HFFc6 (cell line): ENCODE results near the gene MTRF1. TPM values are rescaled to one million over a fixed set of nuclear protein-coding genes. Genes with fewer than 3 reads are reported as not detected.

ENCODE experiments used
- DNase-seq: peaks from one replicate; pipeline ENCODE4 v3.0.0-alpha.2; 2018
- H3K27ac Mint-ChIP-seq: 2 replicates; pipeline ENCODE4 v1.8.0; 2020; ENCODE audit warnings: mild to moderate bottlenecking, mixed read lengths
- H3K27me3 Mint-ChIP-seq: 2 replicates; pipeline ENCODE4 v1.8.0; 2021; ENCODE audit warnings: mild to moderate bottlenecking, moderate library complexity, mixed read lengths; ENCODE audit not compliant: insufficient read depth
- H3K36me3 Mint-ChIP-seq: 2 replicates; pipeline ENCODE4 v1.8.0; 2021; ENCODE audit warnings: low read depth, mixed read lengths
- H3K4me1 Mint-ChIP-seq: 2 replicates; pipeline ENCODE4 v1.8.0; 2020; ENCODE audit warnings: low read depth, mixed read lengths
- H3K4me3 Mint-ChIP-seq: 2 replicates; pipeline ENCODE4 v1.8.0; 2020; ENCODE audit warnings: mild to moderate bottlenecking, moderate library complexity, mixed read lengths
- H3K9me3 Mint-ChIP-seq: 2 replicates; pipeline ENCODE4 v1.8.0; 2020; ENCODE audit warnings: mild to moderate bottlenecking, mixed read lengths
- CTCF ChIP-seq: fragments of 200-600 bp; sonication (generic); IDR thresholded peaks from 2 replicates; pipeline ENCODE4 v1.5.0; 2021; ENCODE audit warnings: antibody characterized with exemption, mild to moderate bottlenecking
- total RNA-seq, 6 experiments: library from RNA; stranded (reverse); fragmentation: NEBNext Ultra II Directional; extraction: Animal tissue kit (Norgen Biotek cat#: 25700); gene quantifications; 2 replicates in 1 of 6; 3 replicates in 5 of 6; pipeline ENCODE4 v1.2.3, GENCODE V29; 2021

Gene MTRF1
- total RNA-seq, 6 experiments from 2014 or later = 6.7 to 10.9 (median 9.3) TPM

GRCh38 chr13:41196011-41196410, 67.4 kb downstream of the MTRF1 start:
- H3K9me3 Mint-ChIP-seq = peaks cover 4% of the 10 kb centered on the region
- H3K4me1 Mint-ChIP-seq = peaks cover 32% of the 10 kb centered on the region
- DNase-seq = no peak
- TF ChIP-seq CTCF = no peak
- H3K4me3 Mint-ChIP-seq = peak overlapping the region; percentile 68
- peaks cover 17% of the 10 kb centered on the region for H3K36me3 Mint-ChIP-seq
- no peaks in the 10 kb centered on the region; the same call in 1 of the 2 replicates for H3K27me3 Mint-ChIP-seq
- H3K27ac Mint-ChIP-seq = peak overlapping the region; percentile 30; the same call in 1 of the 2 replicates

- H3K4me3 Mint-ChIP-seq = peak within 1 kb of the TSS; percentile 90
- H3K9me3 Mint-ChIP-seq = peaks cover 4% of the 10 kb centered on the region
- H3K4me1 Mint-ChIP-seq = peaks cover 51% of the 10 kb centered on the region
- peaks cover 33% of the 10 kb centered on the region for H3K36me3 Mint-ChIP-seq
- peak within 1 kb of the TSS; percentile 96 for H3K27ac Mint-ChIP-seq
- DNase-seq = peak; percentile 98
- TF ChIP-seq CTCF = no peak
- H3K27me3 Mint-ChIP-seq = no peaks in the 10 kb centered on the region; the same call in 1 of the 2 replicates
These were observed 69.2 kb downstream of the MTRF1 start, which contains the start of gene KBTBD7 for GRCh38 chr13:41193919-41194824. Gene KBTBD7 (minus strand): TSS chr13:41194569. CDS start chr13:41194257, 312 bp downstream.

- H3K4me3 Mint-ChIP-seq = peak overlapping the region; percentile 90
- no peaks in the 10 kb centered on the region; the same call in 1 of the 2 replicates for H3K27me3 Mint-ChIP-seq
- peaks cover 34% of the 10 kb centered on the region for H3K36me3 Mint-ChIP-seq
- H3K9me3 Mint-ChIP-seq = peaks cover 4% of the 10 kb centered on the region
- no peak for TF ChIP-seq CTCF
- H3K4me1 Mint-ChIP-seq = peaks cover 56% of the 10 kb centered on the region
- peak overlapping the region; percentile 96 for H3K27ac Mint-ChIP-seq
- DNase-seq = no peak
These were observed 69.9 kb downstream of the MTRF1 start for GRCh38 chr13:41193469-41193868.

GRCh38 chr13:41188584-41188983, 74.8 kb downstream of the MTRF1 start:
- H3K27me3 Mint-ChIP-seq = no peaks in the 10 kb centered on the region; the same call in 1 of the 2 replicates
- peaks cover 48% of the 10 kb centered on the region for H3K4me1 Mint-ChIP-seq
- peaks cover 30% of the 10 kb centered on the region for H3K36me3 Mint-ChIP-seq
- peak; percentile 7 for DNase-seq
- no peak for TF ChIP-seq CTCF
- no peak overlapping the region; the same call in 1 of the 2 replicates for H3K27ac Mint-ChIP-seq
- H3K4me3 Mint-ChIP-seq = peak overlapping the region; percentile 22; the same call in 1 of the 2 replicates
- no peaks in the 10 kb centered on the region; the same call in 1 of the 2 replicates for H3K9me3 Mint-ChIP-seq

- Mint-ChIP-seq H3K9me3 (no peaks in the 10 kb centered on the region), H3K27ac (no peak overlapping the region), H3K27me3 (no peaks in the 10 kb centered on the region), H3K4me3 (no peak overlapping the region), H3K4me1 (peaks cover 34% of the 10 kb centered on the region), H3K36me3 (peaks cover 18% of the 10 kb centered on the region)
- TF ChIP-seq CTCF = no peak
- DNase-seq = no peak
These were observed 76.9 kb downstream of the MTRF1 start for GRCh38 chr13:41186481-41186880.
